NCI-H2171 treated with DMSO at 0.1 percent for 48 hours (cell line): ENCODE data around the gene APBB2.

Experiments used
- DNase-seq: peaks from one replicate; lab custom pipeline; 2025; lab: John Stamatoyannopoulos, UW

Gene APBB2

DNA sequence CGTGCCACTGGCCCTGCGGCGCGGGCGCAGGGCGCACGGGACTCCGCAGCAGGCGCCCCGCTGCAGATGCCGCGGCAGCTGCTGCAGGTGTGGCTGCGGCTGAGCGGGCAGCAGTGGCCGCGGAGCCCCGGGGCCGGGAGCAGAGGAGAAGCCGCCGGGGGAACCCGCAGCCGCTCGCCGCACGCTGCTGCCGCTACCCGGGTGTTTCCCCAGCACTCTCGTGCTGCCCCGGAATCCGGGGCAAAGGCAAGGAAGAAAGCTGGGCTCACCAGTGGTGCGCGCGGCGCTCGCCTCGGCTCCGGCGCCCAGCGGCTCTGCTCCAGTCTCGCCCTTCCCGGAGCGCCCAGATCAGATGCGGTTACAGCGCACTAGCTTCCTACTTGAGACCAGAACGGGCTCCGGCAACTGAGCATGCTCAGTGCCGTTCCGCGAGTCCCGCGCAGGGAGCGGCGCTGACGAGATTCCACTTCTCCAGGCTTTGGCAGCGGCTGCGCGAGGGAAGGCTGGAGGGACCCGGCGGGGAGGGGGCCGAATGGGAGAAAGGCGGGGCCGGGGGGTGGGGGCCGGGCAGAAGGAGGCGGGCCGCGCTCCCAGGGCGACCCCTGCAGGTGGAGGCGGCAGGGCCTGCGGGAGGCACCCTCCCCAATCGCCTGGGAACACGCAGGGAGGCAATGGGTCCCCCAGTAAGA lies at the start of gene APBB2:
Gene APBB2, minus strand, starts transcription at position 407 of the 689 bp plus-strand sequence. CDS start 181,288 bp downstream, outside the sequence.
- DNase-seq = peak; percentile 90

DNA sequence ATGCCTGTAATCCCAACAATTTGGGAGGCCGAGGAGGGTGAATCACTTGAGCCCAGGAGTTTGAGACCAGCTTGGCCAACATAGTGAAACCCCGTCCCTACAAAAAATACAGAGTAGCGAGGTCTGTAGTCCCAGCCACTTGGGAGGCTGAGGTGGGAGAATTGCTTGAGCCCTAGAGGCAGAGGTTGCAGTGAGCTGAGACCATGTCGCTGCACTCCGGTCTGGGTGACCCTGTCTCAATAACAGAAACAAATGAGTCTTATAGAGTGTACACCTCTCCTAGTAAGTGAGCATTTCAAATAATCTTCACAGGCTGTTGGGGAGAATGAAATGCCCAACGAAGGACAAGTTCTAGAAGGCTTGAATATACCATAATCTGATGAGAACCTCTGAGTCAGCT lies 47.9 kb upstream of the APBB2 start:
- no peak for DNase-seq

DNA sequence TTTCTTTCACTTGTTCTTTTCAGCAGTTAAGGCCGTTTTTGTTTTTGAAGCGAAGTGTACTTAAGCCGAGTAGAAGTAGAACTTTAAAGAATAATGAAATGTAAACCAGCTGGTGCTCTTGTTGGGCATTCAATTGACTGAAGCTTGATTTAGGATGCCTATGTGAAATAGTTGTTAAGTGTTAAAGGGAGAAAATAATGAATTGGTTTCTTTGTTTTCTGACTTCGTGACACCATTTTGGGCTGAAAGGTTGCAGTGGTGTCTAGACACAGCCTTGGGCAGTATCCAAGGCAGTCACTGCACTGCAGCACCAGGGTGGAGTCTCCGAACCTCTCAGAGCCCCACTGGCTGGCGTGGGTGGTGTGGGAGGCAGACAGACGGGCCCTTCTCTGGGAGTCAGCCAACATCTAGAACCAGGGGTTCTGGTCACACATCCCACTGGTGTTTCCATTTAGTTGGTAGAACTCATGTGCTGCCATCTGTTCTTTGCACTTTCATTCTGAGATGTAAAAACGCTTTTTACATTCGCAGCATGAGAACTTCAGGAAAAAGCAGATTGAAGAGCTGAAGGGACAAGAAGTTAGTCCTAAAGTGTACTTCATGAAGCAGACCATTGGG lies 45.9 kb upstream of the APBB2 start:
- no peak for DNase-seq

DNA sequence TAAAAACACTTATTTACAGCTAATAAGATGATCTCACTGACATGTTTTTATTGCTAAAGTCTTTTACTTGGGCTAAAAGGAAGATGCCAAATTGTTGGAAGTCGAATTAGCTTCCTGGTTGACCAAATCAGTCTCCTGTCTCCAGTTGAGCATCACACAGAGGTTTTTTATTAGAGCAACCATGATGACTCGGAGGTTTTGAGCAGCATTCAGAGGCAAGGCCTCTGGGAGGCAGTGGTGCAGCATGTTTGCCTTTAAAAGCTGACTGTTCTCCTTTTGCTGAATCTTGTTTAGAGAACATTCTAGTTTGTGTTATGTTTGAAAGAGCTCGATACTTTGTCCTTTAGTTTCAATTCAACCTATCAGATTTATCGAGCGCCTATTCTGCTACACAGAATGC lies 44.4 kb upstream of the APBB2 start:
- DNase-seq = peak; percentile 19

DNA sequence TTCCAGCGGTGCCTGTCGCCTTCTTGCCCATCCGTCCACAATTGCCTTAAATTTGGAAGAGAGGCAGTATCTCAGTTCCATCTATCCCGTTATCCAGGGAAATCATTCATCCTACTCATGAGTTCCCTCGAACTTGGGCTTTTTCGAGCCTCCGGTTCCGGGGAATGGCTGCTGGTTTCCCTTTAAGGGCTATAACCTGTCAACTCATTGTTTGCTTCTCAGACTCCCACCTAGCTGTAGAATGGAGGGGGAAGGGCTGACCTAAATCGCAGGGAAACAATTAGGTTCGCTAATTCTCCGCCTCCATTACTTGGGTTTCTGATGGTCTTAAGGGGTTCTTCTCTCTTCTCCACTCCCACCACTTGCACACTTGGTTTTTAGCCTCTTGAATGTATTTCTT lies 43.6 kb upstream of the APBB2 start:
- no peak for DNase-seq

DNA sequence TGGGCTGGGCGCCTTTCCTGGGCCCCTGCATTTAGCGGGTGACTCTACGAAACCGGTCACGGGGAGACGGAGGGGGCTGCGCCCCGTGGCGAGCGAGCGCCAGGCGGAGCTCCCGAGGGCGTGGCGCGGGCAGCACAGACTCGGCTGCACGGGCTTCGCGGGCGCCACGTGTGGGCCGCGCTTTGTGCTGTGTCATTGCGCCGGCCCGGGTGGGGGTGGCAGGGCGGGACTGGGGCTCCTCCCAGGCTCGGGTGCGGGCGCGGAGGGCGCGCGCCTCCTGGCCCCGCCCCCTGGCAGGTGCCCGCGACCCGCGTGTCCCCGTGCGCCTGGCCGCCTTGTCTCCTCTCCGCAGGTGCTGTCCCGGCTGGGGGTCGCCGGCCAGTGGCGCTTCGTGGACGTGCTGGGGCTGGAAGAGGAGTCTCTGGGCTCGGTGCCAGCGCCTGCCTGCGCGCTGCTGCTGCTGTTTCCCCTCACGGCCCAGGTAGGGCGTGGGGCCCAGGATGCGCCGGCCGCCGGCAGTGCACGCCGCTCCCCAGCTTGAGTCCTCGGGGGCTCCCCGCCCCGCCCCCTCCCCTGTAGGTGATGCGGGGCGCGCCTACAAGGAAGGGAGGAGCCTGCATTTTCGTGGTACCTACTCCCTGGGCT lies 43.0 kb upstream of the APBB2 start:
- DNase-seq = peak; percentile 70

DNA sequence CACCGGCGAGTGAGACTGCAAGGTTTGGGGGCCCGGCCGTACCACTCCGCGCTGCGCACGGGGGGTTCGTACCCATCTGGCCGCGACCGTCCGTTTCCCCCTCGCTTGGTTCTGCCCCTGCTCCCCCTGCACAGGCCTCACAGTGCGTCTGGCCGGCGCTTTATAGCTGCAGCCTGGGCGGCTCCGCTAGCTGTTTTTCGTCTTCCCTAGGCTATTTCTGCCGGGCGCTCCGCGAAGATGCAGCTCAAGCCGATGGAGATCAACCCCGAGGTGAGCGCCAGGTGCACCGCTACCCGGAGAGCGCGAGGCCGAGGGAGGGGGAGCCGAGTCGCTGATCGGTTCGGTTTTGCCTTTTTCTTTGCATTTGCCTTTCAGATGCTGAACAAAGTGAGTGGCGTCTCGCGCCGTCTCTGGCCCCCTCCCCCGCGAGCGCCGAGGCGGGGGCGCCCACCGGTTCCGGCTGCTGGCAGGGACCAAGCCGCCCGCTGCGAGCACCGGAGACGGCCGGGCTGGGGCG lies 42.5 kb upstream of the APBB2 start, which contains the start of gene UCHL1:
Gene UCHL1, plus strand, starts transcription at position 189 of the 517 bp plus-strand sequence. Its CDS starts 49 bp downstream, at position 238.
- peak; percentile 85 for DNase-seq

DNA sequence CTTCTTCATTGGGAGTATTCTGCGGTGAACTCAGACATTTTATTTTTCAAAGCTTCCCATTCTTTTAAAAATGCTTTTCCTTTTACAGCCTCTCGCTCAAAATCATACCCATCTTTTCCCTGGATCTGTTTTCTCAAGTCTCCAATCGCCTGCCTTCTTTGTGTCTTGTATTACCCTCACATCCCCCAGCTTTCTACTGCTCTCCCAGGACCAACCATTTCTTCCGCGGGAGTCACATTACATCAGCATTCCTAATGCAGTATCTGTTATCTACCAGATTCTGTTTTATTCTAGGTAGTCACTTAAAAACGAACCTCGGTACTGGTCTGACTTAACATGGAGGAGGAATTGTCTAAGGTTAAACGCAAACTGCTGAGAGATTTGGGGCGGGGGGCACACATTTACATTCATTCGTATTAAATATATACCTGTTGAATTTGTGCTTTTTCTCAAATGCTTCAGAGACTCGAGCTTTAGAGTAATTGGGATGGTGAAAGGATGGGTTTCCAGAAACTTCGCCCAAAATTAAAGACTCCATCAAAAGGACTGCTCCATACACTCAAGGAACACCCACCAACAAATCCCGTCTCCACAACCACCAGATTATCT lies 41.9 kb upstream of the APBB2 start:
- DNase-seq = peak; percentile 43

DNA sequence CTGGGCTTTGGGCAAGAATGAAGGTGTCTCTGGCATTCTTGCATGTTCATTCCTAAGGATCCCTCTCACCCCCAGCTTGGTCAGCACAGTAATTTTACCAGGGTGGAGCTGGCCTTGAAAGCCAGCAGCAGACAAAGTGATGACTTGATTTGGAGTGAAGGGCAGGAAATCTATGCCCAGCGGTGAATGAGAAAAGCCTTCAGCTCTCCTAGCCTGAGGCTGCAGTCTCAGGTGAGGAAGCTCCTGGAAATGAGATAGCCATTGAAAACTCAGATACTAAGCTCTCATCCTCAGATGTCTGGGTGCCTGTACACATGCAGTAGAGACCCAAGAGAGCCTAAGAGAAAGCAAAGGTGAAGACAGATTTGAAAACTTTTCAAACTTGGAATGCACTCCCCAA lies 31.6 kb upstream of the APBB2 start:
- DNase-seq = no peak

DNA sequence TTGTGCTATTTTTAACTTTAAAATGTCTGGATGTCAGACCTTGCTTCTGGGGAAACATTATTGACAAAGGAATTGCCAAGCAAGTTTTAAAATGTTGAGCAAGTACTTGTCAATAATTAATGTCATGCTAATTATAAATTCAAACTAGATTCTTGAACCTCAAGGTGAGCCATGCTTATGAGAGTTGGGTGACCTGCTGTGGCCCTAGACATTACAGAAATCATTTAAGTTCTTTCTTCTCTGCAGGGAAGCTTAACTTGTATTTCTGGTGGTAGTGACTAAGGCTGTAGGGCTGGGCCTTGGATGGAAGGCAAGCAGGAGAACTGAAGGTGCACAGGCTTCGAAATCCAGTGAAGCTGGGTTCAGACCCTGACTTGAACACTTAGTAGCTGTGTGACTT lies 27.6 kb upstream of the APBB2 start:
- DNase-seq = no peak

DNA sequence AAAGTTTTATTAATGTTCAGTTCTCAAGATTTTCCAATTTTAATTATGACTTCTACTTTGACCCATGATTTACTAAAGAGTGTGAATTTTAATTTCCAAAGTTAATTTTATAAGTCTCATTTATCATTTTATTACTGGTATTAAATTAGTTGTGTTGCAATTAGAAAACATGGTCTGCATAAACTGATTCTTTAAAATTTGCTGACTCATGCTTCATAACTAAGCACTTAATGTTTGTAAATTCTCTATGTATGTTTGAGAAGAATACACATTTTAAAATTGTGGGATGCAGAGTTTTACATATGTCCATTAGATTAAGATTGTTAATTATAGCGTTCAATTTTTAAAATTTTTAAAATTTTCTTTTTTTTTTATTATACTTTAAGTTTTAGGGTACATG lies 22.2 kb upstream of the APBB2 start:
- no peak for DNase-seq

DNA sequence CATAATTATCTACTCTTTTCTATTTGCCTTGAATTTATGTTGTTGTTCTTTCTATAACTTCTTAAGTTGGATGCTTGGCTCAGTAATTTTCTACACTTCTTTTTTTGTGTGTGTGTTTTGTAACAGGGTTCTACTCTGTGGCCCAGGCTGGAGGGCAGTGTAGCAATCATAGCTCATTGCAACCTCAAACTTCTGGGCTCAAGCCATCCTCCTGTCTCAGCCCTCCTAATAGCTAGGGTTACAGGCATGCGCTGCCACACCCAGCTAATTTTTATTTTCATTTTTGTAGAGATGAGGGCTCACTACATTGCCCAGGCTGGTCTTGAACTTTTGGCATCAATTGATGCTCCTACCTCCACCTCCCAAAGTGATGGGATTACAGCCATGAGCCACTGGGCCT lies 21.7 kb upstream of the APBB2 start:
- no peak for DNase-seq

DNA sequence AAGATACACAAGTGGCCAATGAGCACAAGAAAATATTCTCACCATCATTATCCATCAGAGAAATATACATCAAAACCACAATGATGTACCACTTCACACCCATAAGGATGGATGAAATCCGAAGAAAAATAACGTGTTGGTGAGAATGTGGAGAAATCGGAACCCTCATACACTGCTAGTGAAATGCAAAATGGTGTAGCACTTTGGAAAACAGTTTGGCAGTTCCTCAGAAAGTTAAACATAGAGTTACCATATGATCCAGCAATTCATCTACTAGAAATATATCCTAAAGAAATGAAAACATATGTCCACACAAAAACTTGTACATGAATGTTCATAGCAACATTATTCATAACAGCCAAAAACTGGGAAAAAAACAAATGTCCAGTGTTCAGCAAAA lies 18.5 kb upstream of the APBB2 start:
- no peak for DNase-seq

DNA sequence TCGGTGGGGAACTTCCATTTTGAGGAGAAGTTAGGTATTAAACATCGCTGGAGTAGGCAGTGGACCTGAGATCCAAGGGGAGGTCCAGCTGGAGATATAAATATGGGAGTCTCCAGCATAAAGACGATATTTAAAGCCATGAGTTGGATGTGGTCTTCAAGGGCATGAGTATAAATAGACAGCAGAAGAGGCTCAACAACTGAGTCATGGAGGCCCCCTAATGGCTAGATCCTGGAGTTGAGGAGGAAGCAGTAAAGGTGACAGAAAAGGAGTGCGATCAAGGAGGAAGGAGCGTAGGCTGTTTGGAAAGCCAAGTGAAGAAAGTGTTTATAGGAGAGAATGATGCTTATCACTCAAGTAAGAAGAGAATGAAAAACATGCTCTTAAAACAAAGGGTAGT lies 18.1 kb upstream of the APBB2 start:
- no peak for DNase-seq

DNA sequence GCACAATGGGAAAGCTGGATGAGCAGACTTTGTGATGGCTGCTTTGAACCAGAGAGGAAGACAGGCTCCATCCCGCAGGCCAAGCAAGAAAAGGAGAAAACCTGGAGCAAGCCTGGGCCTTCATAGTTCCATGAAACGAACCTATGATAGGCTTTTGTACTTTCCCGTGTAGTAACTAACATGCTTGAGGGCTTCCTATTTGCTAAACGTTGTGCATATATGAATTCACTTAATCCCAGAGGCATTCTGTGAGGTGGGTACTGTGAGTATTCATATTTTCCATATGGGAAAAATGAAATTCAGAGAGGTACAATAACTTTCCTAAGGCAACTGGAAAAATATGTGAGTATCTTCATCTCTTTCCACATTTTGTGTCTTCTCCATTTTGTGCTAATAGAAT lies 13.6 kb upstream of the APBB2 start:
- DNase-seq = no peak

DNA sequence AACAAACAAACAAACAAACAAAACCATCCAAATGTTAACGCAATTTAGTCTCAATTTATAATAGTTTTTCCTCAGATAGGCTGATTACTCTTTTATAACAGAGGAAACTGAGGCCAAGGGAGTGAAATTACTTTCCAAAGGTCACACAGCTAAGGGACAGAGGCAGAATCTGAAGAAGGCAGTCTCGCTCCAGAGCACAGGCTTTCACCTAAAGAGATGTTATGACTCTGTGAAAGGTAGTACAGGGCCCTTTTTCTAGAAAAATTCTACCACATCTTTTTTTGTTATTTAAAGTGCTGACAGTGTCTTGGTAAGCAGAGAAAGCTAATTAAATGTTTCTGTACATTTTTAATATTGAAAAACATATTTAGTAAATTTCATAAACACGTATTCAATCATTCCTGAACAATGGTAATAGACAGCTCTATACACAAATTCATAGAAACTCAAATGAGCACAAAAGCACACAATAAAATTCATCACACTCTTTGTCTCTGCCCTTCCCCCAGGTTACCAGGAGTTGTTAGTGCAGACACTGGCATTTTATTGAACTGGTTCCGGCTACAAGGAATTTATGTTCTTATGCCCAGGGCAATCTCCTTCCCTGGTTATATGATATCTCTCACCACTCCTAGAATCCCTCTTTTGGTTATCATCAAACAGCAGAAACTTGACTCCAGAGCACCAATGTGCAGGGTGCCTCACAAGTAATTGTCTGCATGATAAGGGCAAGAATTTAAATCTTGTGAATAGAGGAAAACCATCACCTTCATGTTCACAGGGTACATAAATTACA lies 7.7 kb upstream of the APBB2 start:
- no peak for DNase-seq

DNA sequence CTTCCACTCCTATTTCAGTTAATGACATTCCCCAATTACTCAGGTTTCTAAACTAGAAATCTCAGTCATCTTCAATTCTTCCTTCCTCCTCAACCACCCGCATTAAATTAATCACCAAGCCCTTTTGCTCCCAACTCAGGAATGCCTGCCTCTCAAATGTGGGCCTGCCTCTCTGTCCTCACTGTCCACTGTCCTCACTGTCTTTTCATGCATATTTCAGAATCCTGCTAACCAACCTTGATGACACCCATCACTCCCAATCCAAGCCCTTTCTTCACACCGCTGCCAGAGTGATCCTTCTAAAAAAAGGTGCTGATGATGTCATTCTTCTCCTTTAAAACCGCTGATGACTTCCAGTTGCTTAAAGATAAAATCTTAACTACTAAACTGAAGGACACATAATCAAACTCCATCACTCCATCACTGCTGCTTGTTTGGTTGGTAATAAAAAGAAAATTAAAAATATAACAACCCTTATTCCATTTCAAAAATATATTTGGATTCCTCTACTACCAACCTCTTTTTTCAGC lies 5.1 kb upstream of the APBB2 start:
- DNase-seq = no peak

DNA sequence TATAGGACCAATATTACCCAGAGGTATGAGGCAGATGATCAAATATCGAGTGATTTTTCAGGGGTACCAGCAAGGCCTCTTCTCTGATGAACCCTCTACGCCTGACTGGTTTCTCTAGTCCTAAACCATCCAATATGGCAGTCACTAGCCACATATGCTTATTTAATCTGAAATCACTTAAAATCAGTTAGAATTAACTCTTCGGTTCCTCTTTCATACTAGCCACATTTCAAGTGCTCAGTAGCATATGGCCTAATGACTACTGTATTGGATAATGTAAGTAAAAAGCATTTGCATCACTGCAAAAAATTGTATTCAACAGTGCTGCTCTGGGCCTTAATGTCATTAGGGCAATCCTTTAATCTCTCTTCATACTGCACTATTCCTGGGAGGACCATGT lies 4.4 kb upstream of the APBB2 start:
- no peak for DNase-seq

DNA sequence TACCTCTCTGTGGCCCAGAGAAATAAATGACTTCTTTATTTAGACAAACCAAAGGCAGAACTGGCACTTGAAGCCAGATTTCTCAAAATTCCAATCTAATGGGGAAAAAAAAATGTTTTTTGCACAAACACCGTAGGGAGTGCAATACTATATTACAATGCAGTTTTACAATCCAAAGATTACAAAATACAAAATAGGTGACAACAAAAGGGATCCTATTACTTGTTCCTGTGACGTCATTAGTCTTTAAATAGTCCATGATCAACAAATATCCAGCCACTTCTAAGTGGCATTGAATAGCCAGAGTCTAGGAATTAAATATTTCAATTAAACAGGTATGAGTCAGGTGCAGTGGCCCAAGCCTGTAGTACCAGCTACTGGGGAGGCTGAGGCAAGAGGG lies 3.0 kb upstream of the APBB2 start:
- no peak for DNase-seq

DNA sequence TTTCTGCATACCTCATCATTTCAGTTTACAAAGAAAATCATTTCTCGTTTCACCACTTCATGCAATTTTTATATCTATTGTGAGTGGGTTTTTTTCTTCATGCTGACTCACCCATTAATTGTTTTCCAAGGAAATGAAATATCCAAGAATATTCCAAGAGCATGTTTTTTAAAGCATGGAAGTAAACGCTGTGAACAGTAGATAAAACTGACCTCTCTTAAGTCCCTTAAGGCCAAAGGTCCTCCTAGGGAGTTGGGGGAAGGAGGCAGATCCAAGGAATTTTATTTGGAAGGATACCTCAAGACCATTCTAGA lies 2.6 kb upstream of the APBB2 start:
- DNase-seq = no peak

DNA sequence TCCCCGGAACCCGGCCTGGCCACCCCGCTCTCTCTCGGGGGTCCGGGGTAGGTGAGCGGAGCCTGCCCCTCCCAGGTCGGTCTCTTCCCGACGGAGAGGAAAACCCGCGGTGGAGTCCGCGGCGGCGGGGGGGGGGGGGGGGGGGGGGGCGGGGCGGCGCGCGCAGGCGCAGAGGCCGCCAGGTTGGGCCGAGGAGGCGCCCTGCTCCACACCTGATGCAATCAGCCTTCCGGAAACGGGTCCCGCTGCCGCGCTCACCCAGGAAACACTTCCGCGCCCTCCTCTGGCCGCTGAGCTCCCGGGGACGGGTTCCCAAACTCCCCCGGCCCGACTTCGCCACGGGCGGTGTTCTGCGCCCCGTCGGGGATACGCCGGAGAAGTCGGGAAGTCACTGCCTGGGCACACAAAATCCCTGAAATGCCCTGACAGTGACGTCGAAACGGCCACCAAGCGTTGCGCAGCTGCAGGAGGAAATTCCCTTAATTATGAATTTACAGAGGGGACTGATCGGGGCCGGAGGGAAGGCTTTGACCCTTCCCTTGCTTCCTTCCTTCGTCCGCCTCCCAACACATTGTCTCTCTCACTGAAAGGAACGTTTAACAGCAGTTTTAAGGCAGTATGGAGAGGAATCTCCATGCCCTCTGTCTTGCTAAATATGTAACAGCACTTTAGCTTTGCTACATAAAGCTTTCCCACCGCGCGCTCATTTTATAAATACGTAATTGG lies 2.1 kb upstream of the APBB2 start:
- peak; percentile 84 for DNase-seq
